Keratinocyte (primary cell): ENCODE data around the gene ITPR2. TPM values are rescaled to one million over a fixed set of nuclear protein-coding genes. Genes with fewer than 3 reads are reported as not detected.
"Not testable (repeated sequence)": the region's sequence is repeated elsewhere in the genome, so short reads cannot be mapped to it uniquely, and the experiment has no call there.

ENCODE experiments used
- DNase-seq: peaks from one replicate; pipeline ENCODE4 v3.0.0-alpha.2; 2011; ENCODE audit warnings: low read depth, missing footprints, low spot score
- FAIRE-seq: peaks from 2 replicates; lab custom pipeline; 2011; peaks lifted over from hg19 to GRCh38; lab: Jason Lieb, UNC
- H2AFZ ChIP-seq: 2 replicates; pipeline ENCODE4 v1.6.0; 2012; ENCODE audit warnings: low read length, control low read depth, inconsistent platforms; ENCODE audit not compliant: control insufficient read depth
- H3K27ac ChIP-seq: 2 replicates; pipeline ENCODE4 v1.5.1; 2011; ENCODE audit warnings: low read length; ENCODE audit not compliant: control insufficient read depth, insufficient read depth
- H3K27me3 ChIP-seq: 3 replicates; pipeline ENCODE4 v1.6.0; 2011; ENCODE audit warnings: low read length; ENCODE audit not compliant: control insufficient read depth, insufficient read depth; ENCODE audit errors: extremely low read depth
- H3K36me3 ChIP-seq, 2 experiments: 2 replicates in 1 of 2; 3 replicates in 1 of 2; pipeline ENCODE4 v1.5.1; 2011; ENCODE audit warnings: low read length in 2 of 2, mild to moderate bottlenecking in 1 of 2; ENCODE audit not compliant: control insufficient read depth in 2 of 2, insufficient read depth in 2 of 2; ENCODE audit errors: extremely low read depth in 1 of 2
- H3K4me1 ChIP-seq: 3 replicates; pipeline ENCODE4 v1.5.1; 2011; ENCODE audit warnings: low read length; ENCODE audit not compliant: control insufficient read depth, insufficient read depth; ENCODE audit errors: extremely low read depth
- H3K4me2 ChIP-seq: 3 replicates; pipeline ENCODE4 v1.6.0; 2011; ENCODE audit warnings: low read depth, low read length; ENCODE audit not compliant: control insufficient read depth, insufficient read depth; ENCODE audit errors: extremely low read depth
- H3K4me3 ChIP-seq, 3 experiments: fragments of 200-600 bp in 1 of 3; sonication (generic) in 1 of 3; 2 replicates in 2 of 3; 3 replicates in 1 of 3; pipeline ENCODE4 v1.5.1; 2011 to 2016; ENCODE audit warnings: low read length in 3 of 3, mild to moderate bottlenecking in 3 of 3, control low read depth in 2 of 3, inconsistent platforms in 1 of 3, low read depth in 1 of 3, mixed read lengths in 1 of 3, mixed run types in 1 of 3, moderate library complexity in 1 of 3; ENCODE audit not compliant: control insufficient read depth in 2 of 3, insufficient read depth in 2 of 3; ENCODE audit errors: extremely low read depth in 1 of 3
- H3K79me2 ChIP-seq: 2 replicates; pipeline ENCODE4 v1.6.0; 2012; ENCODE audit warnings: low read length; ENCODE audit not compliant: control insufficient read depth, insufficient read depth
- H3K9ac ChIP-seq: 3 replicates; pipeline ENCODE4 v1.6.0; 2011; ENCODE audit warnings: low read length; ENCODE audit not compliant: control insufficient read depth, insufficient read depth; ENCODE audit errors: extremely low read depth
- H3K9me1 ChIP-seq: 3 replicates; pipeline ENCODE4 v1.6.0; 2011; ENCODE audit warnings: low read length; ENCODE audit not compliant: control insufficient read depth, insufficient read depth; ENCODE audit errors: extremely low read depth
- H3K9me3 ChIP-seq: 2 replicates; pipeline ENCODE4 v1.5.1; 2012; ENCODE audit warnings: low read depth, low read length; ENCODE audit not compliant: control insufficient read depth
- H4K20me1 ChIP-seq: 3 replicates; pipeline ENCODE4 v1.6.0; 2011; ENCODE audit warnings: low read length; ENCODE audit not compliant: control insufficient read depth, insufficient read depth; ENCODE audit errors: extremely low read depth
- CTCF ChIP-seq, 3 experiments: IDR thresholded peaks in 1 of 3; conservative IDR thresholded peaks in 1 of 3; optimal IDR thresholded peaks in 1 of 3; 2 replicates in 2 of 3; 3 replicates in 1 of 3; pipeline versions ENCODE3 to v1.5.1; 2011; ENCODE audit warnings: low read length in 3 of 3, mild to moderate bottlenecking in 3 of 3, moderate library complexity in 2 of 3, control low read depth in 1 of 3, inconsistent platforms in 1 of 3; ENCODE audit not compliant: insufficient read depth in 2 of 3; ENCODE audit errors: extremely low read depth in 1 of 3
- EZH2 ChIP-seq: IDR thresholded peaks from one replicate; pipeline ENCODE4 v1.6.1; 2012; ENCODE audit warnings: inconsistent platforms, mild to moderate bottlenecking, low read length, moderate library complexity
- dilution Hi-C: fragments of 300-500 bp; cut with MboI; formaldehyde crosslinking; loops from one replicate; pipeline ENCODE4 v1.7.0; 2020; ENCODE audit warnings: low sequenced_read_pairs; ENCODE audit not compliant: extremely low pct_ligation_motif_present
- polyA plus RNA-seq, 5 experiments: library from polyadenylated mRNA; depleted of rRNA in 3 of 5; stranded (reverse) in 3 of 5; stranded (forward) in 1 of 5; unstranded in 1 of 5; fragments of >200 nt; gene quantifications; 1 replicate in 1 of 5; 2 replicates in 3 of 5; 3 replicates in 1 of 5; pipeline versions ENCODE4 v1.2.1 to v1.2.3, GENCODE V29; 2011 to 2012; ENCODE audit warnings: missing spikeins in 2 of 5, low read depth in 1 of 5, low replicate concordance in 1 of 5

The ITPR2 gene
- polyA plus RNA-seq, 1 donor (not counting 4 experiments of a cell fraction or from before 2014, with no cell fraction given) = 7.6 TPM

GRCh38 chr12:26519462-26519861 is 313.5 kb downstream of the ITPR2 start:
- Histone ChIP-seq H3K79me2 (no peaks in the 10 kb centered on the region), H3K27me3 (no peaks in the 10 kb centered on the region), H2AFZ (no peak overlapping the region), H3K36me3 (no peaks in the 10 kb centered on the region), H3K4me3 (no peak overlapping the region), H3K4me2 (no peak overlapping the region), H4K20me1 (no peaks in the 10 kb centered on the region), H3K9me1 (no peaks in the 10 kb centered on the region), H3K9ac (no peak overlapping the region), H3K27ac (no peak overlapping the region), H3K9me3 (no peaks in the 10 kb centered on the region), H3K4me1 (peaks cover 9% of the 10 kb centered on the region)
- FAIRE-seq (no peak), DNase-seq (no peak)
- TF ChIP-seq EZH2 (no peak), CTCF (optimal IDR thresholded peaks at IDR 0.05 in 1 of 3, IDR thresholded peaks at IDR 0.05 in 1 of 3, conservative IDR thresholded peaks at IDR 0.05 in 1 of 3; ENCODE audit: extremely low read depth in 1 of 3, insufficient read depth in 2 of 3, low read length in 3 of 3) (no peak)
- dilution Hi-C loops = no loop called here

GRCh38 chr12:26517320-26517719 is 315.7 kb downstream of the ITPR2 start:
- H3K9me3 ChIP-seq, H3K36me3 ChIP-seq, H3K9me1 ChIP-seq, H2AFZ ChIP-seq, DNase-seq, H3K4me1 ChIP-seq, H3K27me3 ChIP-seq, H3K27ac ChIP-seq, H3K4me3 ChIP-seq, H3K79me2 ChIP-seq, H3K4me2 ChIP-seq, H3K9ac ChIP-seq, FAIRE-seq, H4K20me1 ChIP-seq, dilution Hi-C loops: not testable (repeated sequence)

- Histone ChIP-seq H2AFZ (no peak overlapping the region), H3K9ac (no peak overlapping the region), H3K36me3 (no peaks in the 10 kb centered on the region), H3K27ac (no peak overlapping the region), H3K9me3 (no peaks in the 10 kb centered on the region), H3K4me3 (no peak overlapping the region), H3K4me1 (no peaks in the 10 kb centered on the region), H4K20me1 (no peaks in the 10 kb centered on the region), H3K9me1 (no peaks in the 10 kb centered on the region), H3K79me2 (no peaks in the 10 kb centered on the region), H3K27me3 (no peaks in the 10 kb centered on the region), H3K4me2 (no peak overlapping the region)
- no peak for TF ChIP-seq CTCF (optimal IDR thresholded peaks at IDR 0.05 in 1 of 3, IDR thresholded peaks at IDR 0.05 in 1 of 3, conservative IDR thresholded peaks at IDR 0.05 in 1 of 3; ENCODE audit: extremely low read depth in 1 of 3, insufficient read depth in 2 of 3, low read length in 3 of 3)
- no peak for TF ChIP-seq EZH2
- FAIRE-seq (no peak), DNase-seq (no peak)
- dilution Hi-C loops = no loop called here
These were observed 318.6 kb downstream of the ITPR2 start for GRCh38 chr12:26514364-26514763.
